ENCODE measurements around the gene ATP2A3.

DNA sequence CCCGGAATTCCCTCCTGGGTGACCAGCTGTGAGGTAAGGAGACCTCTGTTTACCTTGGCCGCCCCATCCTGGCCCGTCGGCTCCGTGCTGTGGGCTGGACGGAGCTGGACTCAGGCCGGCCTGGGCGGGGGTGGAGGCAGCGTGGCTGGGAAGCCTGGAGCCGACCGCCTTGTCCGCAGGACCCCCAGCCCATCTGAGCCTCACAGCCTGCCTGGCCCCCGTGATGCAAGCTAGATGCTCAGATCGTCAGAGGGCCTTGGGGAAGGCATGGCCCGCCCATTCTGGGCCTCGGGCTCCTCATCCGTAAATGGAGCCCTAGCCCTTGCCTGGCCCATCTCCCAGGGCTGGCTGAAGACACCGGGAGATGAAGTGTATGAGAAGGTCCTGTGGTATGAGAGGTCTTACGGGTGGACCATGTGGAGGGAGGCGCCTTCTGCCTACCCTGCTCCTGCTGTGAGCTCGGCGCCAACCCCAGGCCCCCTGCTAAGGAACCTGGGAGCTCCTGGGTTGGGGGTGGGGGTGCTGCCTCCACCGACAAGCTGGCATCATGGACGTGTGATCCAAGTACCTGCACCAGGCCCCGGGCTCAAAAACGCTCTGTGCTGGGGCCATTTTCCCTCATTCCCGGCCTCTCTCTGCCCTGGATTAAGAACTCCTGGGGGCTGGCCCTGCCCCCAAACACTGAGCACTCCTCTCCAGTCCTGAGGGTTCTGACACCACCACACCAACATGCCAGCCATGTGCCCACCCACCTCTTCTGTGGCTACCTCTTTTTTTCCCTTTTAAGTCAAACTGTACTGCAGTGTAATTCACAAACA, 42.5 kb downstream of the ATP2A3 start:
- TF ChIP-seq, protein P1, sequence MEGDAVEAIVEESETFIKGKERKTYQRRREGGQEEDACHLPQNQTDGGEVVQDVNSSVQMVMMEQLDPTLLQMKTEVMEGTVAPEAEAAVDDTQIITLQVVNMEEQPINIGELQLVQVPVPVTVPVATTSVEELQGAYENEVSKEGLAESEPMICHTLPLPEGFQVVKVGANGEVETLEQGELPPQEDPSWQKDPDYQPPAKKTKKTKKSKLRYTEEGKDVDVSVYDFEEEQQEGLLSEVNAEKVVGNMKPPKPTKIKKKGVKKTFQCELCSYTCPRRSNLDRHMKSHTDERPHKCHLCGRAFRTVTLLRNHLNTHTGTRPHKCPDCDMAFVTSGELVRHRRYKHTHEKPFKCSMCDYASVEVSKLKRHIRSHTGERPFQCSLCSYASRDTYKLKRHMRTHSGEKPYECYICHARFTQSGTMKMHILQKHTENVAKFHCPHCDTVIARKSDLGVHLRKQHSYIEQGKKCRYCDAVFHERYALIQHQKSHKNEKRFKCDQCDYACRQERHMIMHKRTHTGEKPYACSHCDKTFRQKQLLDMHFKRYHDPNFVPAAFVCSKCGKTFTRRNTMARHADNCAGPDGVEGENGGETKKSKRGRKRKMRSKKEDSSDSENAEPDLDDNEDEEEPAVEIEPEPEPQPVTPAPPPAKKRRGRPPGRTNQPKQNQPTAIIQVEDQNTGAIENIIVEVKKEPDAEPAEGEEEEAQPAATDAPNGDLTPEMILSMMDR (IDR thresholded peaks at IDR 0.05): no peak
- no peak for TF ChIP-seq POLR2A (IDR thresholded peaks at IDR 0.05)
